OCI-LY1 (cell line): Measurements from ENCODE around the gene SLC24A3.

Experiments used
- CTCF ChIP-seq: fragments of 200-600 bp; sonication (generic), shearing (Covaris generic); IDR thresholded peaks from 2 replicates; pipeline ENCODE4 v1.5.1; 2017; ENCODE audit warnings: mild to moderate bottlenecking, antibody characterized with exemption, low read length, moderate library complexity, mixed read lengths
- EZH2 ChIP-seq: fragments of 200-600 bp; sonication (generic), shearing (Covaris generic); IDR thresholded peaks from 2 replicates; pipeline ENCODE4 v1.8.0; 2017; ENCODE audit warnings: borderline replicate concordance, mixed run types, mild to moderate bottlenecking, antibody characterized with exemption, low read length, moderate library complexity, mixed read lengths

- TF ChIP-seq CTCF, result no peak
- no peak for TF ChIP-seq EZH2
Measured at GRCh38 chr20:19438488-19438887, 226.0 kb downstream of the SLC24A3 start.
